Measurements from ENCODE around the gene LMO1. TPM values are rescaled to one million over a fixed set of nuclear protein-coding genes. Genes with fewer than 3 reads are reported as not detected.

LMO1 gene
- total RNA-seq, 1 donor from 2014 or later, result 2.7 TPM

GRCh38 chr11:8296872-8297271, 33.2 kb upstream of the LMO1 start:
- Mint-ChIP-seq H3K27ac (no peak overlapping the region), H3K4me1 (ENCODE audit: unreplicated experiment) (no peaks in the 10 kb centered on the region), H3K36me3 (no peaks in the 10 kb centered on the region), H3K9me3 (no peaks in the 10 kb centered on the region), H3K27me3 (no peaks in the 10 kb centered on the region), H3K4me3 (no peak overlapping the region)
- DNase-seq (ENCODE audit: extremely low spot score, unreplicated experiment), result no peak
- TF ChIP-seq, protein P1, sequence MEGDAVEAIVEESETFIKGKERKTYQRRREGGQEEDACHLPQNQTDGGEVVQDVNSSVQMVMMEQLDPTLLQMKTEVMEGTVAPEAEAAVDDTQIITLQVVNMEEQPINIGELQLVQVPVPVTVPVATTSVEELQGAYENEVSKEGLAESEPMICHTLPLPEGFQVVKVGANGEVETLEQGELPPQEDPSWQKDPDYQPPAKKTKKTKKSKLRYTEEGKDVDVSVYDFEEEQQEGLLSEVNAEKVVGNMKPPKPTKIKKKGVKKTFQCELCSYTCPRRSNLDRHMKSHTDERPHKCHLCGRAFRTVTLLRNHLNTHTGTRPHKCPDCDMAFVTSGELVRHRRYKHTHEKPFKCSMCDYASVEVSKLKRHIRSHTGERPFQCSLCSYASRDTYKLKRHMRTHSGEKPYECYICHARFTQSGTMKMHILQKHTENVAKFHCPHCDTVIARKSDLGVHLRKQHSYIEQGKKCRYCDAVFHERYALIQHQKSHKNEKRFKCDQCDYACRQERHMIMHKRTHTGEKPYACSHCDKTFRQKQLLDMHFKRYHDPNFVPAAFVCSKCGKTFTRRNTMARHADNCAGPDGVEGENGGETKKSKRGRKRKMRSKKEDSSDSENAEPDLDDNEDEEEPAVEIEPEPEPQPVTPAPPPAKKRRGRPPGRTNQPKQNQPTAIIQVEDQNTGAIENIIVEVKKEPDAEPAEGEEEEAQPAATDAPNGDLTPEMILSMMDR (conservative IDR thresholded peaks at IDR 0.05), result no peak

GRCh38 chr11:8296038-8296649, 32.5 kb upstream of the LMO1 start:
- Mint-ChIP-seq H3K9me3 (no peaks in the 10 kb centered on the region), H3K27ac (no peak overlapping the region), H3K4me3 (no peak overlapping the region), H3K27me3 (no peaks in the 10 kb centered on the region), H3K4me1 (ENCODE audit: unreplicated experiment) (peaks cover 3% of the 10 kb centered on the region), H3K36me3 (no peaks in the 10 kb centered on the region)
- DNase-seq (ENCODE audit: extremely low spot score, unreplicated experiment), result no peak
- TF ChIP-seq, protein P1 (conservative IDR thresholded peaks at IDR 0.05), result no peak

DNA sequence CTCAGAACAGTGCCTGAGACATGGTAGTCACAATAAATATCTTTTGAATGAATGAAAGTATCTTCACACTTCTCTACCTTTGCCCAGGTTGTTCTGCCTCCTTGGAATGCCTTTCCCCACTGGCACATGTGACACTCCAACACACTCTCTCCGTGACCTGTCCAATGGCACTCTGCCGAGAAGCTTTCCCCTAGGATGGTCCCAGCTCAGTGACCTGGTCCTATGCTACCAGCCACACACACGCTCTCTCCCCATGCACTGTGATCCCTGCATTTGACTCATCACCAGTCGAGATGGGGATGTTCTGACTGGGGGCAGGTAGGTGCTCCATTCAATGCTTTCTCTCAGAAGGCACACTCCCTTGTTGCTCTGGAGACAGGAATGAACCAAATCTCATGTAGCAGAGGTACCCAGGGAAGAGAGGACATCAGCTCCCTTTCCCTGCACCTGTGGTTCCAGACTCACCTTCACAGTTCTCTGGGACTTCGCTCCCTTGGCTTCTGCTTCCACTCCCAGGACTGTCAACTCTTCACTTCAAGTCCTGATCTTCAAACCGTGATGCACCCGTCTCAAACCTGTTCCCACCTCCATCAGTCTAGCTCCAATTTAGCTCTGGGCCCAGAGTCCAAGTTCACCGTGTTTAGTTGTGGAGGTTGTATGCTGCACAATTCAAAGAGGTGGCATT, 30.7 kb upstream of the LMO1 start:
- TF ChIP-seq, protein P1 (conservative IDR thresholded peaks at IDR 0.05), result no peak

DNA sequence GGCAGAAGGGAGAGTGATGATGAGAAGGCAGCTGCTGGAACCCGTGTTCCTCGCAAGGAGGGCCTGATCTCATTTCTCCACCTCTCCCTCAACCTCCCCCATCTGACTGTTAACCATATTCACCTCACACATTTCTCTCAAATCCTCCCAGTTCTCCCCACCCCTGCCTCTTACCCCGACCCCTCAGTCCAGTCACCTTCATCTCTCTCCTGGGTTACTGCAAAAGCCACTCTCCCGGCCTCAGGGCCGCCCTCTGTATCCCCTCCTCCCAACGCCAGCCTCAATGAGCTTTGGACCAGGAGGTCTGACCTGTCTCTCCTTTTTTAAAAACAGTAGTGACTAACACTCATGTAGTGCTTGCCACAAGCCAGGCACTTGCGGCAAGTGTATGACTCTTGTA, 29.5 kb upstream of the LMO1 start:
- Mint-ChIP-seq H3K4me3 (no peak overlapping the region), H3K9me3 (no peaks in the 10 kb centered on the region), H3K27me3 (no peaks in the 10 kb centered on the region), H3K4me1 (ENCODE audit: unreplicated experiment) (peaks cover 15% of the 10 kb centered on the region), H3K27ac (no peak overlapping the region), H3K36me3 (no peaks in the 10 kb centered on the region)
- TF ChIP-seq, protein P1 (conservative IDR thresholded peaks at IDR 0.05), result no peak
- DNase-seq (ENCODE audit: extremely low spot score, unreplicated experiment), result no peak

More for the DNA sequence above, 30.7 kb upstream of the LMO1 start:
- H3K36me3 Mint-ChIP-seq, result no peaks in the 10 kb centered on the region
- peaks cover 15% of the 10 kb centered on the region for H3K4me1 Mint-ChIP-seq (ENCODE audit: unreplicated experiment)
- no peak overlapping the region for H3K4me3 Mint-ChIP-seq
- H3K27me3 Mint-ChIP-seq, result no peaks in the 10 kb centered on the region
- H3K27ac Mint-ChIP-seq, result no peak overlapping the region
- DNase-seq (ENCODE audit: extremely low spot score, unreplicated experiment), result peak; percentile 42
- H3K9me3 Mint-ChIP-seq, result no peaks in the 10 kb centered on the region

DNA sequence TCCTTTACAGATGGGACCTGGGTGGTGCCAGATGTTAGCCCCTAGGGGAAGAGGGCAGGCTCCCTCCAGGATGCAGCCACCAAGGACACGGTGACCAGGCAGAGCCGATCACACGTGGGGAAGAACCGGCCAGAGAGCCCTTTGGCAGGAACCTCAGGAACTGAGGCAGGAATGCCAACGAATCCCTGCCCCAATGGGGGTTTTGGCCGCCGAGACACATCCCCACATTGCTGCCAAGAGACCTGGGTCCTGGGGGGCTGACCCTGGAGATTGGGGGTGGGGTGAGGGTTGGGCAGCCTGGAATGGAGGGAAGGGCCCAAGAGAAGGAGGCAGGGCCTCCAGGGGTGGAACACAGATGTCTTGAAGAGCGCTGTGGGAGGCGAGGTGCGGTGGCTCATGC, 28.7 kb upstream of the LMO1 start:
- peak; percentile 56 for DNase-seq (ENCODE audit: extremely low spot score, unreplicated experiment)
- no peaks in the 10 kb centered on the region for H3K36me3 Mint-ChIP-seq
- H3K27ac Mint-ChIP-seq, result no peak overlapping the region
- H3K4me3 Mint-ChIP-seq, result no peak overlapping the region
- TF ChIP-seq, protein P1 (conservative IDR thresholded peaks at IDR 0.05), result no peak
- H3K27me3 Mint-ChIP-seq, result no peaks in the 10 kb centered on the region
- no peaks in the 10 kb centered on the region for H3K9me3 Mint-ChIP-seq
- peaks cover 15% of the 10 kb centered on the region for H3K4me1 Mint-ChIP-seq (ENCODE audit: unreplicated experiment)

Measured in type B pancreatic cell (in vitro differentiated cells).